H9 (cell line): Measurements from ENCODE around the gene ARRDC2. TPM values are rescaled to one million over a fixed set of nuclear protein-coding genes. Genes with fewer than 3 reads are reported as not detected.

Source experiments
- DNase-seq: peaks from one replicate; pipeline ENCODE4 v3.0.0-alpha.2; 2017
- H2AFZ ChIP-seq: one replicate; pipeline ENCODE4 v1.6.1; 2013; ENCODE audit warnings: mild to moderate bottlenecking, low read length, control low read depth, moderate library complexity
- H2AK5ac ChIP-seq: 2 replicates; pipeline ENCODE4 v1.6.1; 2013; ENCODE audit warnings: low read length, control low read depth, mixed read lengths; ENCODE audit not compliant: insufficient read length
- H2BK120ac ChIP-seq: one replicate; pipeline ENCODE4 v1.6.1; 2013; ENCODE audit warnings: low read depth, mild to moderate bottlenecking, low read length, control low read depth, inconsistent platforms; ENCODE audit not compliant: poor library complexity, severe bottlenecking
- H2BK12ac ChIP-seq: 2 replicates; pipeline ENCODE4 v1.6.1; 2013; ENCODE audit warnings: low read length, control low read depth, mixed read lengths, low read depth; ENCODE audit not compliant: insufficient read length
- H2BK15ac ChIP-seq: 2 replicates; pipeline ENCODE4 v1.6.1; 2013; ENCODE audit warnings: low read depth, low read length, control low read depth
- H2BK20ac ChIP-seq: one replicate; pipeline ENCODE4 v1.6.1; 2013; ENCODE audit warnings: low read depth, mild to moderate bottlenecking, low read length, control low read depth, inconsistent platforms; ENCODE audit not compliant: poor library complexity, severe bottlenecking
- H2BK5ac ChIP-seq: 2 replicates; pipeline ENCODE4 v1.6.1; 2013; ENCODE audit warnings: low read length, control low read depth, mixed read lengths; ENCODE audit not compliant: insufficient read length
- H3K14ac ChIP-seq: 2 replicates; pipeline ENCODE4 v1.6.1; 2013; ENCODE audit warnings: low read length, control low read depth; ENCODE audit not compliant: insufficient read depth
- H3K18ac ChIP-seq: 2 replicates; pipeline ENCODE4 v1.6.1; 2013; ENCODE audit warnings: low read depth, mild to moderate bottlenecking, mixed read lengths, low read length, control low read depth; ENCODE audit not compliant: insufficient read length
- H3K23ac ChIP-seq: 2 replicates; pipeline ENCODE4 v1.6.1; 2013; ENCODE audit warnings: low read length, control low read depth, mixed read lengths, low read depth; ENCODE audit not compliant: insufficient read length
- H3K23me2 ChIP-seq: 2 replicates; pipeline ENCODE4 v1.6.1; 2013; ENCODE audit warnings: low read depth, mild to moderate bottlenecking, mixed read lengths, low read length, control low read depth; ENCODE audit not compliant: insufficient read length, poor library complexity, severe bottlenecking
- H3K27ac ChIP-seq: 2 replicates; pipeline ENCODE4 v1.5.1; 2013; ENCODE audit warnings: low read length, control low read depth, mixed read lengths, low read depth; ENCODE audit not compliant: insufficient read length
- H3K27me3 ChIP-seq: 2 replicates; pipeline ENCODE4 v1.6.1; 2013; ENCODE audit warnings: low read length, control low read depth, inconsistent platforms; ENCODE audit not compliant: insufficient read depth
- H3K4ac ChIP-seq: 2 replicates; pipeline ENCODE4 v1.6.1; 2013; ENCODE audit warnings: low read depth, mild to moderate bottlenecking, control low read depth, inconsistent platforms, low read length, moderate library complexity
- H3K4me1 ChIP-seq: 2 replicates; pipeline ENCODE4 v1.6.1; 2013; ENCODE audit warnings: low read length, control low read depth, inconsistent platforms; ENCODE audit not compliant: insufficient read depth
- H3K4me2 ChIP-seq: 2 replicates; pipeline ENCODE4 v1.6.1; 2013; ENCODE audit warnings: low read length, control low read depth, mixed read lengths; ENCODE audit not compliant: insufficient read length, insufficient read depth
- H3K56ac ChIP-seq: 2 replicates; pipeline ENCODE4 v1.6.1; 2013; ENCODE audit warnings: low read depth, mild to moderate bottlenecking, mixed read lengths, low read length, control low read depth; ENCODE audit not compliant: insufficient read length
- H3K79me1 ChIP-seq: 2 replicates; pipeline ENCODE4 v1.6.1; 2013; ENCODE audit warnings: low read depth, mild to moderate bottlenecking, moderate library complexity, low read length, control low read depth, inconsistent platforms; ENCODE audit not compliant: insufficient read depth, poor library complexity, severe bottlenecking
- H3K79me2 ChIP-seq: 2 replicates; pipeline ENCODE4 v1.6.1; 2013; ENCODE audit warnings: low read length, control low read depth, inconsistent platforms; ENCODE audit not compliant: insufficient read depth
- H3K9ac ChIP-seq: 2 replicates; pipeline ENCODE4 v1.6.1; 2013; ENCODE audit warnings: low read length, control low read depth, mixed read lengths; ENCODE audit not compliant: insufficient read length; ENCODE audit errors: extremely low read depth
- H3K9me3 ChIP-seq: one replicate; pipeline ENCODE4 v1.6.1; 2013; ENCODE audit warnings: low read depth, low read length, inconsistent platforms; ENCODE audit not compliant: control insufficient read depth
- H3T11ph ChIP-seq: one replicate; pipeline ENCODE4 v1.6.1; 2013; ENCODE audit warnings: mild to moderate bottlenecking, low read length, control low read depth, inconsistent platforms
- H4K20me1 ChIP-seq: one replicate; pipeline ENCODE4 v1.6.1; 2013; ENCODE audit not compliant: control insufficient read depth, insufficient read length, insufficient read depth
- H4K5ac ChIP-seq: 2 replicates; pipeline ENCODE4 v1.6.1; 2013; ENCODE audit warnings: low read depth, mild to moderate bottlenecking, mixed read lengths, low read length, control low read depth; ENCODE audit not compliant: insufficient read length
- H4K8ac ChIP-seq: replicated peaks from 2 replicates; pipeline ENCODE4 v1.6.1; 2013; ENCODE audit warnings: low read length, control low read depth, mixed read lengths, low read depth; ENCODE audit not compliant: insufficient read length
- H4K91ac ChIP-seq: 2 replicates; pipeline ENCODE4 v1.6.1; 2013; ENCODE audit warnings: low read depth, mild to moderate bottlenecking, moderate library complexity, mixed read lengths, low read length, control low read depth; ENCODE audit not compliant: insufficient read length
- H3K27ac Mint-ChIP-seq, 3 experiments: 2 replicates in 2 of 3; 3 replicates in 1 of 3; pipeline ENCODE4 v1.8.0; 2020 to 2021; ENCODE audit warnings: mixed read lengths in 3 of 3, mild to moderate bottlenecking in 1 of 3, moderate library complexity in 1 of 3
- H3K27me3 Mint-ChIP-seq: 2 replicates; pipeline ENCODE4 v1.8.0; 2021; ENCODE audit warnings: low read depth, mild to moderate bottlenecking, moderate library complexity, mixed read lengths
- H3K36me3 Mint-ChIP-seq, 3 experiments: 2 replicates in 2 of 3; 3 replicates in 1 of 3; pipeline ENCODE4 v1.8.0; 2020 to 2021; ENCODE audit warnings: low read depth in 3 of 3, mixed read lengths in 3 of 3; ENCODE audit not compliant: insufficient read depth in 1 of 3
- H3K4me1 Mint-ChIP-seq, 2 experiments: 2 replicates each; pipeline ENCODE4 v1.8.0; 2020; ENCODE audit warnings: mixed read lengths in 2 of 2
- H3K4me3 Mint-ChIP-seq, 2 experiments: 2 replicates in 1 of 2; 3 replicates in 1 of 2; pipeline ENCODE4 v1.8.0; 2020 to 2021; ENCODE audit warnings: mild to moderate bottlenecking in 2 of 2, mixed read lengths in 2 of 2, moderate library complexity in 1 of 2
- H3K9me3 Mint-ChIP-seq, 2 experiments: 2 replicates in 1 of 2; 3 replicates in 1 of 2; pipeline ENCODE4 v1.8.0; 2020; ENCODE audit warnings: mild to moderate bottlenecking in 2 of 2, mixed read lengths in 2 of 2, moderate library complexity in 1 of 2
- CTCF ChIP-seq: fragments of 200-600 bp; sonication (generic); conservative IDR thresholded peaks from 3 replicates; pipeline ENCODE4 v1.8.0; 2021; ENCODE audit warnings: antibody characterized with exemption, mild to moderate bottlenecking
- WGBS: extraction: QIAGEN DNeasy Blood & Tissue Kit; methylation state at CpG from one replicate; pipeline ENCODE4 v1.1.7; 2013; ENCODE audit warnings: missing lambda C conversion rate, low lambda C conversion rate, mixed read lengths; ENCODE audit not compliant: insufficient read length; ENCODE audit errors: extremely low coverage; 5-methylcytosine and 5-hydroxymethylcytosine counted together
- total RNA-seq: library from RNA; stranded (reverse); gene quantifications from 2 replicates; pipeline ENCODE4 v1.2.1, GENCODE V29; 2021

Gene ARRDC2
- total RNA-seq, 1 experiment from 2014 or later: 10.5 TPM

DNA sequence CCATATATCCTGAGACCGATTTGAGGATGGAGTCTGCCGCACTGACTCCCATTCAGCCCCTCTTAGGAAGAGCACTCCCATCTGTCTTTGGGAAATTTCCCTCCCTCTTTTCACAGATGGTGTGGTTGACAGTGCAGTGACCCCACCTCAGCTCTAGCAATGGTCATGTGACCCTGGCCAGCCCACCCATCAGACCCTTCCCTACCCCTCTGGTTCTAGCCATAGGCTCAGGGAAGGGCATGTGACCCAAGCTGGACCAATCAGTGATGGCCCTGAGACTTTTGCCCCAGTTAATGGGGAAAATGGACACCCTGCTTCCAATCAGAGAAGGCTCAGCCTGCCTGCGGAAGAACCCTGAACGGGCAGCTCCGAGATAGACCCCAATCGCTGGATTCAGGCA lies 52.5 kb downstream of the ARRDC2 start:
- peak; percentile 45 for DNase-seq

More for the DNA sequence above, 52.5 kb downstream of the ARRDC2 start:
- H3K23me2 ChIP-seq: no peaks in the 10 kb centered on the region
- H3K9ac ChIP-seq: no peak overlapping the region
- no peak overlapping the region for H4K91ac ChIP-seq
- no peaks in the 10 kb centered on the region for H3K27me3 ChIP-seq
- no peak overlapping the region for H4K5ac ChIP-seq
- no peak overlapping the region for H3K4ac ChIP-seq
- H3K79me2 ChIP-seq: no peaks in the 10 kb centered on the region
- H2BK5ac ChIP-seq: no peak overlapping the region
- no peaks in the 10 kb centered on the region for H3K79me1 ChIP-seq
- no peaks in the 10 kb centered on the region for H4K20me1 ChIP-seq
- H2BK20ac ChIP-seq: no peak overlapping the region
- no peak overlapping the region for H3K56ac ChIP-seq
- no peak overlapping the region for H4K8ac ChIP-seq
- H3K23ac ChIP-seq: no peak overlapping the region
- H3T11ph ChIP-seq: no peak overlapping the region
- Mint-ChIP-seq H3K4me1 (peaks cover 0 to 21% of the 10 kb centered on the region in 2 experiments; a peak in 3 of 4 replicates), H3K9me3 (peaks cover 0 to 4% of the 10 kb centered on the region in 2 experiments; a peak in 3 of 5 replicates), H3K36me3 (no peaks in the 10 kb centered on the region), H3K27me3 (peaks cover 6% of the 10 kb centered on the region; the same call in 1 of the 2 replicates), H3K4me3 (no peak overlapping the region), H3K27ac (no peak overlapping the region)
- H3K9me3 ChIP-seq: no peaks in the 10 kb centered on the region
- H3K27ac ChIP-seq: no peak overlapping the region
- TF ChIP-seq CTCF: no peak
- H2BK120ac ChIP-seq: no peak overlapping the region
- H2AK5ac ChIP-seq: no peak overlapping the region
- no peak overlapping the region for H2AFZ ChIP-seq
- no peak overlapping the region for H3K4me2 ChIP-seq
- H3K4me1 ChIP-seq: no peaks in the 10 kb centered on the region
- no peak overlapping the region for H2BK15ac ChIP-seq
- H2BK12ac ChIP-seq: no peak overlapping the region
- H3K18ac ChIP-seq: no peak overlapping the region
- WGBS: no CpG with 5 or more reads among the region's 6 CpGs
- H3K14ac ChIP-seq: no peak overlapping the region
